ENCODE results near the gene LGALS7. TPM values are rescaled to one million over a fixed set of nuclear protein-coding genes. Genes with fewer than 3 reads are reported as not detected.

Gene LGALS7
- total and polyA plus RNA-seq, 8 donors = 1.7 to 1,381 (median 2.0) TPM; not detected in 5

GRCh38 chr19:38728752-38729541, 44.4 kb downstream of the LGALS7 start:
- peak in 1 of 2 donors; percentile 13 for DNase-seq

GRCh38 chr19:38727868-38728660, 45.3 kb downstream of the LGALS7 start:
- no peak for DNase-seq
- no peaks in the 10 kb centered on the region for H3K9me3 ChIP-seq
- peaks cover 74 to 88% (median 87%) of the 10 kb centered on the region in 4 donors for H3K36me3 ChIP-seq
- 72 to 83% (median 75%) methylated on average over 29 to 33 of the region's 33 CpGs for WGBS, 5 donors
- H3K4me1 ChIP-seq = peaks cover 20 to 64% (median 43%) of the 10 kb centered on the region in 4 donors
- H3K4me3 ChIP-seq = no peak overlapping the region
- H3K27me3 ChIP-seq = no peaks in the 10 kb centered on the region
- TF ChIP-seq CTCF (IDR thresholded peaks at IDR 0.05) (no peak), EP300 (IDR thresholded peaks at IDR 0.05) (no peak), POLR2A (IDR thresholded peaks at IDR 0.05) (no peak), POLR2AphosphoS5 (IDR thresholded peaks at IDR 0.05) (no peak)
- peak overlapping the region; percentile 9 to 93 (median 81) for H3K27ac ChIP-seq
- intact Hi-C loops (cut with DNase I; ENCODE audit: low total_unique reads) = no loop called here

More at GRCh38 chr19:38728752-38729541, 44.4 kb downstream of the LGALS7 start:
- Histone ChIP-seq H3K4me3 (no peak overlapping the region), H3K36me3 (peaks cover 65 to 80% (median 78%) of the 10 kb centered on the region in 4 donors), H3K4me1 (peaks cover 28 to 66% (median 52%) of the 10 kb centered on the region in 4 donors), H3K27me3 (no peaks in the 10 kb centered on the region), H3K9me3 (no peaks in the 10 kb centered on the region), H3K27ac (peak overlapping the region; percentile 9 to 93 (median 81))
- TF ChIP-seq POLR2A (IDR thresholded peaks at IDR 0.05) (no peak), CTCF (IDR thresholded peaks at IDR 0.05) (no peak), POLR2AphosphoS5 (IDR thresholded peaks at IDR 0.05) (no peak), EP300 (IDR thresholded peaks at IDR 0.05) (no peak)
- intact Hi-C loops (cut with DNase I; ENCODE audit: low total_unique reads) = no loop called here
- WGBS, 5 donors = 76 to 85% (median 80%) methylated on average over 21 to 37 of the region's 37 CpGs

GRCh38 chr19:38727306-38727867, 45.9 kb downstream of the LGALS7 start:
- peaks cover 81 to 95% (median 94%) of the 10 kb centered on the region in 4 donors for H3K36me3 ChIP-seq

More at GRCh38 chr19:38727306-38727867, 45.9 kb downstream of the LGALS7 start:
- no peak for DNase-seq
- H3K4me1 ChIP-seq = peaks cover 16 to 64% (median 40%) of the 10 kb centered on the region in 4 donors
- peak overlapping the region in 3 of 5 donors; percentile 29 to 90 (median 81) for H3K27ac ChIP-seq
- H3K27me3 ChIP-seq = no peaks in the 10 kb centered on the region
- H3K9me3 ChIP-seq = no peaks in the 10 kb centered on the region
- no peak for TF ChIP-seq POLR2A (IDR thresholded peaks at IDR 0.05)
- no peak for TF ChIP-seq EP300 (IDR thresholded peaks at IDR 0.05)
- no peak for TF ChIP-seq POLR2AphosphoS5 (IDR thresholded peaks at IDR 0.05)
- no peak for TF ChIP-seq CTCF (IDR thresholded peaks at IDR 0.05)
- intact Hi-C loops (cut with DNase I; ENCODE audit: low total_unique reads) = no loop called here
- 87 to 91% (median 89%) methylated on average over 13 to 17 of the region's 17 CpGs for WGBS, 5 donors
- no peak overlapping the region for H3K4me3 ChIP-seq
